Fibroblast of the conjunctiva (primary cell): ENCODE data around the gene NTRK2.
"Not testable (repeated sequence)": the region's sequence is repeated elsewhere in the genome, so short reads cannot be mapped to it uniquely, and the experiment has no call there.

Source experiments
- DNase-seq: peaks from one replicate; pipeline ENCODE4 v3.0.0-alpha.2; 2010; ENCODE audit warnings: low read depth

Gene NTRK2

DNA sequence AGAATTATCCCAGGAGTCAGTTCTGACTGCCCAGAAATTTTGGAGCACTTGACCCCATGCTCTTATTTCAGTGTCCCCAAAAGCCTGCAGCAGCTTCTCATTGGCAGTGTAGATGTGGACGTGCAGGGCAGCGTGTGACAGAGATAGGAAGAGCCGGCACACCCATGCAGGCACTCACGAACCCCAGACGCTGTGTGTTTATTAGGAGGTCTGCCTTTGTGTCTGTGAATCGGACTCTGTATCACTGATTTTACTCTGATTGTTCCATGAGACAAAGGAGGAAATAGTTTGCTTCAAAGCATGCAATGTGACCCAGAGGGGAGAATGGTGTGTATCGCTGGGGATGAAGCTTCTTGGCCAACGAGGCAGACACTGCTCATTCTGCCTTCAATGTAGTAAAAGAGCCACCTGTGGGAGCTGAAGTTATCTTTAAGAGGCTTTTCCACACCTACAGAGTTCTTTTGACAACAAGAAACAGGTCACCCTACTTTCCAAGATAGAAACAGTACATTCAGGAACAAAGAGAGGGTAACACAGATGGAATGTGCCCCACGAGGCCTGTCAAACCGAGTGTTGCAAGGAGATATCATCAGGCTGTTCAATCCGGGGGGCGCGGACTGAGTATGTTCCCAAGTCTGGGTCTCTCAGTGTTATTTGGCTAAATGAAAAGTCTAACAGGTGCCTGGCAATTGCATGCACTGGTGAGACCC is 224.0 kb downstream of the NTRK2 start:
- no peak for DNase-seq

DNA sequence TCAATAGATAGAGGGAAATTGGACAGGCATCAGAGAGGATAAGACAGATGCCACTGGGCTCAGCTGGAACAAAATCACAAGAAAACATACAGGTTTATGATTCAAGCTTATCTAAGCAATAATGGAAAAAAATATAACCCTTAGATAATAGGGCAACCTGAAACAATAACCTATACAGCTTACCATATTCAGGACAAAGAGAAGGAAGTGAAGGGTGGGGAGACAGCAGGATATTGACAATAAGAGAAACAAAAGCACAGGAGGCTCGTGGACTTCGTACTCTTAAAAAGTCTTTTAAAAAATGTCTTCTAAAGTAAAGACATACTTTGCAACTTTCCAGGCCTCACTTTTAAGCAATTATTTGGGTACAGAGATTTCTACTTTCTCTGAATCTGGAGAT is 225.3 kb downstream of the NTRK2 start:
- no peak for DNase-seq

DNA sequence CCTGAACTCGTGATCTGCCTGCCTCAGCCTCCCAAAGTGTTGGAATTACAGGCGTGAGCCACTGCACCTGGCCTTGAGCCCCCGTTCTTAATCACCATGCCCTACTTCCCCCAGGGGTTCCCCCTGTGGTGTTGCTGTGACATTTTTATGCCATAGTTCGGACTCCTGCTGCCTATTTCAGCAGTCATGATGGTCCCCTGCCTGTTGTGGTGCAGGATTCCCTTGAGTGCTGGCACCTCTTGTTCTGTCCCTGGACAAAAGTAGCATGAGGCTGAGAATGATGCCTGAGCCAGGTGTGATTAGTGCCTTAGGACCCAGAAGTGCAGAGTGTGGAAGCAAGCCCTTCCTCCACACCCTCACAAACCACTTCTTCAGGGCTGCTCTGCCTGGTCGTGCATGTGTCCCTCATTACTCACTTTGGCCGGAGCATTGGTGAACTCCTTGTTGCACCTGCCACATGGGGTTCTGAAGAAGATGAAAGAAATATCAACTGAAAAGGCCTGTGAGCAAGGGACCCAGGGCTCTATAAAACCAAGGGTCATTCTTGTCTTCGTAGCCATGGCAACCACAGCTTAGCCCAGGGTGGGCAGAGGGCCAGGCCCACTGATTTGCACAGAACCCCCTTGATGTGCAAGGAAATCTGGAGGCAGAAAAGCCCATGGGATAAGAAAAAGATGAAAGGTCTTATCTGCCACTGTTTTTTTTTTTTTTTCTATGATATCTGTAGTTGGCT is 228.0 kb downstream of the NTRK2 start:
- no peak for DNase-seq

DNA sequence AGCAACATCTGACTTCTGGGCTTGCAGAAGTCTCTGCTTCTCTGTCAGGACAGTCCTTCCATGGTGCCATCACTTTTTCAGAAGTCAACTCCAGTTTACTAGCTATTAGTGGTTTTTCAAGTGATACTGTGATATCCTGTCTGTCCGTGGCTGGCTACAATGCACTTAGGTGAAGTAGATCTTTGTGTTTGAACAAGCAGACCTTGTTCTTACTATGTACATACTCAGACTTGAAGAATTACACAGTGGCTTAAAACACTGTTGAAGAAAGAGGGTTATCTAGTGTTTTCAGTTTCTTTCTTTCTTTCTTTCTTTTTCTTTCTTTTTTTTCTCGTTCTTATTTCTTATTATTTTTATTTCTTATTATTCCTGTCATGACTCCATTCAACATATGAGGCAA is 228.7 kb downstream of the NTRK2 start:
- no peak for DNase-seq

DNA sequence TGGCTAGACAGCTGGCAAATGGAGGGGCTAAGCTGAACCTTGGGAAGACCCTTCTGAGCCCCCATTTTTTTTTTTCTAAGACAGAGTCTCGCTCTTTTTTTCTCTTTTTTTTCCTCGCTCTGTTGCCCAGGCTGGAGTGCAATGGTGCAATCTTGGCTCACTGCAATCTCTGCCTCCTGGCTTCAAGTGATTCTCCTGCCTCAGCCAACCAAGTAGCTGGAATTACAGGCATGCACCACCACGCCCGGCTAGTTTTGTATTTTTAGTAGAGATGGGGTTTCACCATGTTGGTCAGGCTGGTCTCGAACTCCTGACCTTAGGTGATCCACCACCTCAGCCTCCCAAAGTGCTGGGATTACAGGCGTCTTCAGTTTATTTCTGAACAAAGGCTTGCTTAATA is 229.1 kb downstream of the NTRK2 start:
- not testable (repeated sequence) for DNase-seq

DNA sequence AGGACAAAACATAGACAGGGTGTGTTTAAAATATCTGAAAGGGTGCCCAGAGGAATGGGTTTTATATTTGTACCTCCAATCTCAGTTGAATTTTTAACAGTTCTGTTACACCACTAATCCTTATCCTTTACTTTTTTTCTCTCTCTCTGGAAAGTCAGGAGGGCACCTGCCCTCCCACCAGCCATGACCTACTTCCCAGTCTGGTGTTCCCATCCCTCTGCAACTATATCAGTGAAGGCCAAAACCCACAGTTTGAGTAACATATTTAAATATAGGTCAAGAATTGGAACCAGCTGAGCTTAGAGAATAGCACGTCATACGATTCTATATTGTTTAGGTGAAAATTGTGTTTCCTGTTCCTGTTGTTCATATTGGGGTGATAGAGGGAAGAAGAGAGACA is 229.8 kb downstream of the NTRK2 start:
- no peak for DNase-seq

DNA sequence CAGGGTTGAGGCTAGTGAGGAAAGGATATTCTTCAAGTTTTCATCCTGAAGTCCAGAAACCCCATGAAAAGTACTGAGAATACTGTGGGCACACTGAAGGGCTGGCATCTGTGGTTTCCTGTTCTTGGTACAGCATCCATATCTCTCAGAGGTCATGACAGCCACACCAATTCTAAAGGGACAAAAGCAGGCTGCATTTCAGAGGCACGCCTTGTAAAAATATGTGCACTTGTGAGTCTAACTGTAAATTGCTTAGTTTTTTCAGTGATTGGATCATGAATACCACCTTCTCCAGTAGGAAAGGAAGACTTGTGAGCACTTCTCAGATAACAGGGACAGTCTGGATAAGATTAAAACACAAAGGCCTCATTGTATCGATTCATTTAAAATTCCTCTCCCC is 230.9 kb downstream of the NTRK2 start:
- no peak for DNase-seq

DNA sequence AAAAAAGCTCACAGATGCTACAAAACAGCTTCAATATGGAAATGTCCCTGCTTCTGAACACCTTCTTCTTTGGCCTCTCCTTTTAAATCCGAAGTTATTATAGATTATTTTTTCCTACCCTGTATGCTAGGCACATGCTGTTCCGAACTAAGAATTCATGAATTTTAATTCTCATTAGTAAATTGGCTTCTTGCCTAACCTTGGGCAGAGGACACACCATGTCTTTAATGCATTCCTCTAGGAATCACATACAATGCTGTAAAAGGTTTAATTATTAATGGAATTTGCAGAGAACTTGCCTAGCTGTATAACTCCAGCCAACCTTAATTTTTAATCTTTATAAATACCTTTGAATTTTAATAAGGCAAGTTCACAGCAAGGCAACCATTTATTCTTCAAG is 234.4 kb downstream of the NTRK2 start:
- DNase-seq = no peak

DNA sequence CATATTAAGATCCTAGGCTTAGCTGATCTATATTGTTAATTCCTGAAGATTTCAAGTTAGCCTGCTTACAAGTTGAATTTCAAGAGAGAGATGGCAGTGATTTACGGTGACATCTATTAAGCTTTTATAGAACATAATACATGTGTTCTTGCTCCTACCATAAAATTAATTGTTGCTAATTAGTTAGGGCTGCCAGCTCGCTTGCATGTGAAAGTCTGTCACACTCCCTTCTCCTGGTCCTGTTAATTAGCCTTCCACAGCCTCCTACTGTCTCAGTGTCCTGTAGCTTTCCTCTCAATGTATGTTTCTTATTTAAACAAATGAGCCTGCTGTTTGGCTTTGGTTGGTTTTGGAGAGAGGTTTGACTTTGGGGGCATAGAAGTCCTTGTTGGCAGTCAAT is 247.2 kb downstream of the NTRK2 start:
- DNase-seq = no peak

DNA sequence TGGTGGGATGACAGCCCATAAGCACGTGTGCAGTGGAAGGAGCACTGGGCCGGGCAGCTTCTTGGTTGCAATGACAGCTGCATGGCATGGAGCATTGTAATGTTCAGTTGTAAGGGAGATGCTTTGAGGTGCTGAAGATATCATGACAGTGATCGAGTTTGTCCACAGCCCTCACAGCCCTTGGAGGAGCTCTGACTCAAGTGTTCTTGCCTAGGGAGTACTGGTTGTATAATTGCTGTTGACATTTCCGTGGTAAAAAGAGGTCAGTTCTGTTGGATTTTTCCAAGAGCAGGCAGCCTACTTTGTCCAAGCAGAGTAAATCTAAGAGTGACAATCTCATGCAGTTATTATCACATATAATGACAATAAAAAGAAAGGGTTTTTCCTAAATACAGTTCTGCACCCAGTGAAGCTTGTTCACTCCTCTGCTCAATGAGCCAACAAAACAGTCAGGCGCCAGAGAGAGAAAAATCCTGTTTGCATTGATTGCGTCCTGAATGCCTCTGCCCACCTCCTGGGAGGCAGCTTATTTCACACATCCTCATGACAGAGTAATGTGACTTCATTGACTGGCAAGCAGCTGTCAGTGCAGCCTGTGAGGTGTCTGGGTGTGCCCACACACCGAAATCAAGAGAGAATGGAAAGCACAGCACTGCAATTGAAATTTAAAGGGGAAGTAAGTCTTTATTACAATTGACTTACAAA is 248.0 kb downstream of the NTRK2 start:
- DNase-seq = no peak

DNA sequence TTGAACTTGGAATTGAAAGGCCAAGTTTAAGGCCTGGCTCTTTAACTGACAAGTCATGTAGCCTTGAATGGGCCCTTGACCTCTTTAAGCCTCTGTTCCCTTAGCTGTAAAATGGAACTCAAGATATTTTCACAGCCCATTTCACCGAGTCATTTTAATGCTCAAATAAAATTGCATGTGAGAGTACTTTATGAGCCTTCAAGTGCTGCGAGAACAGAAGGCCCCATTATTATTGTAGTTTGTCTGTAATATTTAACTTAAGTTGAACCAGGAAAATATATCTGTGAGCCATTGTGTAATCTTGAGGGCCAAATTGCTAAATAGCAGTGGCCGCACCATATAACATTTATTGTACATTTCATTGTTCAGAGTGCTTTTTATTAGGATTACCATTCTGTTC is 249.9 kb downstream of the NTRK2 start:
- DNase-seq = no peak

DNA sequence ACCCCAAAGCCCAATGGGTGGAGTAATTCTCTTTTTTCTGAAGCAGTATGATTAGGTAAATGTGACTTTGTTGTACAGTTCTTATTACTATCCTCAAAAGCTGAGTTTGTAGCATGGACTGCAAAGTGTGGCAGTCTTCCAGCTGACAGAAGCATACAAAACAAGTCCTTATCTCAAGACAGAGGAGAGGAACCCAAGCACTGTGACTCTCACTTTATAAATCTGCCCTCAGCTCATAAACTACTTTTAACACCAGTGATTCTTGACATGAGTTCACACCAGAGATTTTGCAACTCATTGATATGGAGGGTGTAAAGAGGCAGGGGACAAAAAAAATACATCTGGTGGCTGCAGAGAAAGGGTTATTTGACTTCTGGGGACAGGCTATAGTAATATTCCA is 251.6 kb downstream of the NTRK2 start:
- no peak for DNase-seq

DNA sequence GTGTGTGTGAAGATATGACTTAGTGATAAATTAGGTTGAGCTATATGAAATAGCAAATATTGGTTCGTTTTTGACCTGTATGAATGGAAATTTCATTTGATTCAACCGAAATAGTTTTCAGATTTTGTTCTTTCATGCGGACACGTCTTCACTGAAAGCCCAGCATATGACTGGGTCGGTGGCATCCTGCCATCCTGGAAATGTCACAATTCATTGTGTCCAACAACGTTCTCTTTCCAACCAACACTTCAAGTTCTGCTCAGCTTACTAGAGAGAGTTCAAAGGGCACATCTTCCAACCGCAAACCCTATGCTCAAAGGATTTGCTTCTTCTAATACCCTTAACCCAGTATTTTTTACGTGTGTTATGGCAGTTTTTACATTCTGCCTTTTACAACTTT is 252.5 kb downstream of the NTRK2 start:
- DNase-seq = no peak

DNA sequence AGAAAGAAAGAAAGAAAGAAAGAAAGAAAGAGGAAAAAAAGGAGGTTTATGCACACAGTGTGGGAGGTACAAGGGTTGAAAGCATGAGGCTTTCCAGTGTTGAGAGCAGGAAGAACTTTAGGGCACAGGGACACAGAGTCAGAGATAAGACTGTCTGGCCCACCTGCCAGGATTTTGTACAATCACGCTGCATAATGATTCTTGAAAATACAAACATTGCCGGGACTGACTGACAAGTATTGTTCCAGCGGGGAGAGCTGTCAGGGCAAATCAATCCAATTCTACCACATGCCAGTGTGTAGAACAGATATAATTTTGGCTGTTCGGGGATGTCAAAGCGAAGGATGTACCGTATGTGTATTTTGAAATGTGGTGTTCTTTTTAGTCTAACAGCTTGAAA is 254.7 kb downstream of the NTRK2 start:
- DNase-seq = no peak

DNA sequence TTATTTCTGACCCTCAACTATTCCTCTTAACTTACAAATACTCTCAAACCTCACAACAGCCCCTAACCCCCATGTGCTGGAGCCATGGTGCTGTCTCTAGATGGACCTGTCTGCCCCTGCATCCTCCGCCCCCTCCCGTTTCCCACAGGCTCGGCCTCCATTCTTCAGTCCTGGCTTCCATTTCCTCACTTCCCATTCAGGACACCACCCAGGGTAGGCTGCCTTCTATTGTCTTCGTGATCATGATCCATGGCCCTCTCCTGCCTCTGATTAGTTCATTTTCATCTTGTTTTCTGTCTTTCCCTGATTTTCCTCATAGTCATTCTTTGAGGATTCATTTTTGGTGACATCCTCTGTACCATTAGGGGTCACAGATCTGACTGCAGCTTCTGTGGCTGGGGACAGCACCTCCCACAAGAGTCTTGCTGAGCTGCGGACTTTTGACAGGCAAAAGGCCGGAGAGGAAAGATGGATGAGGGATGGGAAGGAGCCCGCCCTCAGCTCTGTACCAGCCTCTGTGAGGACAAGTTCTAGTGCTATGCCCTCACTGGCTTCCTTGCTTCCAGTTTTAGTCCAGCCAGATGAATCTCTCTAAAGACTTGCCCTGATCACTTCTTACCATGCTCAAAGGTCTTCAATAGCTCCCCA is 255.8 kb downstream of the NTRK2 start:
- no peak for DNase-seq

DNA sequence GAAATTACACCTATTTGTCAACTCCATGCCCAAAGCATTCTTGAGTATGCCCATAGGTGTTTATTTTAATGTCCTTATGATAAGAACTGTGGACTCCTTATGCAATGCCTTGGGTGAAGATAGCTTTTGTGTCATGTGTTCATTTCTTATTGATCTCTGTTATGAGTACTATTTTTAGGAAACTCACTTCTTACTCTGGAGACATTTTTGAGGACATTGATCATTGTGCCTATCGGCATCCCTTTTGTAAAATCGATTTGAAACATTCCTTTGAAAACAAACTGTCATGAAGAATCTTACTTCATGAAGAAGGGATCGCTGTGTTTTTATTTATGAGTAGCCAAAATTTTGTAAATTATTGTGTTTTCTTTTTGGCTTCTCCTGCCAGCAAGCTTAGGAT is 257.3 kb downstream of the NTRK2 start:
- no peak for DNase-seq

DNA sequence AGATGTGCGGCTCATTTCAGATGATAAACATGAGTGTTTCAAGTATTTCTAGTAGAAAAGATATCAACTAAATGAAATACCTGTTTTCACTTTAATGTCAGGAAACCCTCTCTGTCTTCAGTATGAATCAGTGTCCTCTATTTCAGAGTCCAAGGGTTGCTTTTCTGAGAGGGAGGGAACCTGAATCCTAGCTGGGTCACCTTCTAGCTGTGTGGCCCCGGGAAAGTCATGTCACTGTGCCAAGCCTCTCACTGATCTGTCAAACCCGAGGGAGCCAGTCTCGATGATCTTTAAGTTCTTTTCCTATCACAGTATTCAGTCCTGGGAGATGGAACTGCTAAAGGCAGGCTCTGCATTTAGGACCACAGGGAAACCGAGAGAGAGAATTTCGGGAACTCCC is 258.9 kb downstream of the NTRK2 start:
- DNase-seq = no peak

DNA sequence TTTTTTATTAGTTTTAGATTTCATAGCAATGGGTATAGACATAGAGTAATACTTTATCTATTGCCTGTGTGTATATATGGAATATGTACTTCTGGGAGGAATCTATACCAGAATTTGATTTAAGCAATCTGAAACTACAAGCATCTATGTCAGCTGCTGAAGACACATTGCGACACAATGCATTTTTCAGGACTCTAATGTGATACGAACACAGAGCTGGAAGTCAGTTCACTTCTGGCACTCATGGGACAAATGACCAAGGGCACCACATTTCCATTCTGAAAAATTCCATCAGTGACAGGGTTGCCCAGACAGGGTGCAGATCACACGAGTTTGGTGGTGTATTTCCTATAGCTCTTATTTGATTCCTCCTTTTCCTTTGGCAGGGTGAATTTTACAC is 259.5 kb downstream of the NTRK2 start:
- no peak for DNase-seq

DNA sequence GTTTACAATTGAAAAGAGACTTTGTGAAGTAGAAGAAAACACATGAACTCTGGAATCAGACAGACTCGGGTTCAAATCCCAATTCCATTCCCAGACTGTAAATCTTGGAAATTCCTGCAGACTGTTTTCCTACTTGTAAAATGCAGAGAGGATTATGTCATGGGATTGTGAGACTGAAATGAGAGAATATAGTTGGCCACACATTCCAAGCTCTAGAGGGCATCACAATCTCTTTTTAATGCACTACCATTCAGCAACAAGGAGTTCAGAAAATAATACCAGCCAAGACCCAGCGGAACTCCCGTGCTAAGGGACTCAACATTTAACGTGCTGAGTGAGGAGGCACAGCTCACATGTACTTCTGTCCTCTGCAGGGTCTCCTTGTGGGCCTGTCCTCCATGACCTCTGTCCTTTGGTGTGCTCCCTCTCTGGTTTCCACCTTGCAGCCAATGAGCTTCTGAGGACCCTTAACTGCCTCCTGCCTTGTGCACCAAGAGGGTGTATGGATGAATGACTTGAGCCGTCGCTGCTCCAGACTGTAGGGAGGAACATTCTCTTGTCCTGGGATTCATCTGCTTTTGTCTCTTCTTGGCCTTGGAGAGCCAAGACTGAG is 263.5 kb downstream of the NTRK2 start:
- no peak for DNase-seq

DNA sequence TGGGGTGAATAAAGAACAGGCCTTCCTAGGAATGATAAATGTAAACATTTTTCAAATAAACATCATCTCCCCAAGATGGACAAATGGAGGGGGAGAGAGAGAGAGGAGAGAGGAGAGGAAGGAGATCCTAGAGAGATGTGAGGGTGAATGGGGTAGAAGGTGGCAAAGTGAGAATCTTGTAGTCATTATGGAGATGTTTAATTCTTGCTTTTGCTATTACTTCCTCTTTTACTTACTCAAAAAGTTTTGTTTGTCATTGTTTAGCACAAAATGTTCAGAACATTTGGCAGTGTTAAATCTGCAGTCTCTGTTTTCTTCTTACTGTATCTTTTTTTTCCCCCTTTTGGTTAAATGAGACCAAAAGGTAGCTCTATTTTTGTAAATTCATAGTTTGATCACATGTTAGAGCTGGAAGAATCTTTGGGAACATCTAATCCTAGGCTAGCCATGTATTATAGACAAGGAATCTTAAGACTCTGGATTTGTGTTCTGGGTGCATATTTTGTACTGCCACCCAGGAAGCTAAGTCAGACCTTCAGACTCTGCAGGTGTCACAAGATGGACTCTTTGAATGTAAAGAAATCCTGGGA is 266.1 kb downstream of the NTRK2 start:
- no peak for DNase-seq

DNA sequence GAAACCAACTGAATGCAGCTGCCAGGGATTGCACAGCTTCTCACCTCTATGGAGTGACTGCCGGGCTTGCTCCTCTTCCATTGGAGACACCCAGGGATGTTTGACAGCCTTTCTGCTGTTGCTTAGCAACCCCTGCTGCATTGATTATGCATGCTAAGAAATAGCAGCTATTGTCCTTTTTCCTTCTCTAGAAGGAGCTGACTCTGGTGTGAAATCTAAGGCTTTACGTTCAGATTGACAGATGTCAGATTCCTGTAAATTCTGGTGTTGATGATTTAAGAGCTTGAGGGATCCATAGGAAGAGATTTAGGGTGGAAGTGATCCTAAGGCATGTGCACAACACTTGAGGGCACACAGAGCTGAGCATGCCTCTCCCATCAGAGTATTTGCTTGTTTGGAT is 267.7 kb downstream of the NTRK2 start:
- no peak for DNase-seq

DNA sequence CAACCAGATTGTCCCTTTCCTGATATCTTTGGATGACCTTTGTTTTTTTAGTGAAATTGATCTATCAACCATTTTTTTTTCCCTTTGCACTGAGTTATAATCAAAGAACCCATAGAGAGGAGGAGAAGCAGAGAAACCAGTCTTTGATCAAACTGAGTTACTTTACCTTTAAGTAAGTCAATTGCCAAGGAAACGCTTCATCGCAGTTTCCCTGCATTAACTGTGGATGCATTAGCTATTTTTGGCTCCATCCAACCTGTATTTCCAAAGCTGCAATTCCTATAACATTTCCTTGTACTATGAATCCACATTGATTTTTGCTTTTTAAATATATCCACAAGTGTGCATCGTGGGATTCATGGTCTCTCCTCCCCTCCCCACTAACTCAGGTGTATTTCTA is 268.1 kb downstream of the NTRK2 start:
- DNase-seq = no peak
